BLaER1 (cell line): ENCODE measurements around the gene LCE1D.

Source experiments
- H3K27ac ChIP-seq: shearing (Covaris generic); formaldehyde crosslinking; 2 replicates; pipeline ENCODE4 v1.8.1; 2022
- H3K27me3 ChIP-seq: shearing (Covaris generic); formaldehyde crosslinking; 2 replicates; pipeline ENCODE4 v1.8.1; 2022
- H3K36me3 ChIP-seq: shearing (Covaris generic); formaldehyde crosslinking; 2 replicates; pipeline ENCODE4 v1.8.1; 2022
- H3K4me1 ChIP-seq: shearing (Covaris generic); formaldehyde crosslinking; 2 replicates; pipeline ENCODE4 v1.8.1; 2022
- H3K4me2 ChIP-seq: shearing (Covaris generic); formaldehyde crosslinking; 2 replicates; pipeline ENCODE4 v1.8.1; 2022
- H3K4me3 ChIP-seq: shearing (Covaris generic); formaldehyde crosslinking; 2 replicates; pipeline ENCODE4 v1.8.1; 2022
- H3K9ac ChIP-seq: shearing (Covaris generic); formaldehyde crosslinking; 2 replicates; pipeline ENCODE4 v1.8.1; 2022
- H3K9me3 ChIP-seq: shearing (Covaris generic); formaldehyde crosslinking; 2 replicates; pipeline ENCODE4 v1.8.1; 2022
- H4K20me1 ChIP-seq: shearing (Covaris generic); formaldehyde crosslinking; 2 replicates; pipeline ENCODE4 v1.8.1; 2022
- Cebpa-rat ChIP-seq: shearing (Covaris generic); IDR thresholded peaks from 2 replicates; pipeline ENCODE4 v1.8.1; 2022

LCE1D gene

GRCh38 chr1:152768847-152769533, 27.5 kb upstream of the LCE1D start:
- no peak overlapping the region for H3K27ac ChIP-seq
- no peak overlapping the region for H3K4me3 ChIP-seq
- no peaks in the 10 kb centered on the region for H3K36me3 ChIP-seq
- H3K27me3 ChIP-seq: no peaks in the 10 kb centered on the region
- H3K9me3 ChIP-seq: no peaks in the 10 kb centered on the region
- H3K9ac ChIP-seq: no peak overlapping the region
- no peaks in the 10 kb centered on the region for H3K4me1 ChIP-seq
- no peak for TF ChIP-seq Cebpa-rat
- H4K20me1 ChIP-seq: no peaks in the 10 kb centered on the region
- H3K4me2 ChIP-seq: no peak overlapping the region

GRCh38 chr1:152770411-152770810, 26.1 kb upstream of the LCE1D start:
- Histone ChIP-seq H3K27ac (no peak overlapping the region), H3K27me3 (no peaks in the 10 kb centered on the region), H3K9me3 (no peaks in the 10 kb centered on the region), H3K4me3 (no peak overlapping the region), H4K20me1 (no peaks in the 10 kb centered on the region), H3K36me3 (no peaks in the 10 kb centered on the region), H3K4me2 (no peak overlapping the region), H3K9ac (no peak overlapping the region), H3K4me1 (no peaks in the 10 kb centered on the region)
- TF ChIP-seq Cebpa-rat: no peak

- no peak within 1 kb of the TSS for H3K27ac ChIP-seq
- H3K4me3 ChIP-seq: no peak within 1 kb of the TSS
- H3K9me3 ChIP-seq: no peaks in the 10 kb centered on the region
Observed at GRCh38 chr1:152774875-152775274, 21.6 kb upstream of the LCE1D start, which contains the start of gene LCE1F. TSS of gene LCE1F (plus strand) at chr1:152775140. CDS start at chr1:152776372, 1,232 bp downstream.

DNA sequence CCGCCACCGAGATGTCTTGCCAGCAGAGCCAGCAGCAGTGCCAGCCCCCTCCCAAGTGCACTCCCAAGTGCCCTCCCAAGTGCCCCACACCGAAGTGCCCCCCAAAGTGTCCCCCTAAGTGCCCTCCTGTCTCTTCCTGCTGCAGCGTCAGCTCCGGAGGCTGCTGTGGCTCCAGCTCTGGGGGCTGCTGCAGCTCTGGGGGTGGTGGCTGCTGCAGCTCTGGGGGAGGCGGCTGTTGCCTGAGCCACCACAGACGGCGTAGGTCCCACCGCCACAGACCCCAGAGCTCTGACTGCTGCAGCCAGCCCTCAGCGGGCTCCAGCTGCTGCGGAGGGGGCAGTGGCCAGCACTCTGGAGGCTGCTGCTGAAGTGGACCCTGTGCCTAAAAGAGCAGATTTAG, 20.2 kb upstream of the LCE1D start:
- no peaks in the 10 kb centered on the region for H3K36me3 ChIP-seq
- no peaks in the 10 kb centered on the region for H3K9me3 ChIP-seq
- TF ChIP-seq Cebpa-rat: no peak
- H3K27ac ChIP-seq: no peak overlapping the region
- H3K27me3 ChIP-seq: no peaks in the 10 kb centered on the region
- no peaks in the 10 kb centered on the region for H3K4me1 ChIP-seq
- H3K4me3 ChIP-seq: no peak overlapping the region
- H4K20me1 ChIP-seq: no peaks in the 10 kb centered on the region
- no peak overlapping the region for H3K4me2 ChIP-seq
- H3K9ac ChIP-seq: no peak overlapping the region

More at GRCh38 chr1:152774875-152775274, 21.6 kb upstream of the LCE1D start, which contains the start of gene LCE1F:
- no peak for TF ChIP-seq Cebpa-rat
- no peaks in the 10 kb centered on the region for H3K27me3 ChIP-seq
- no peaks in the 10 kb centered on the region for H4K20me1 ChIP-seq
- H3K4me1 ChIP-seq: no peaks in the 10 kb centered on the region
- no peak within 1 kb of the TSS for H3K9ac ChIP-seq
- H3K36me3 ChIP-seq: no peaks in the 10 kb centered on the region
- H3K4me2 ChIP-seq: no peak within 1 kb of the TSS

GRCh38 chr1:152777510-152778137, 18.9 kb upstream of the LCE1D start:
- Histone ChIP-seq H4K20me1 (no peaks in the 10 kb centered on the region), H3K27ac (no peak overlapping the region), H3K9ac (no peak overlapping the region), H3K36me3 (no peaks in the 10 kb centered on the region), H3K4me2 (no peak overlapping the region), H3K27me3 (no peaks in the 10 kb centered on the region), H3K4me3 (no peak overlapping the region), H3K4me1 (no peaks in the 10 kb centered on the region), H3K9me3 (no peaks in the 10 kb centered on the region)
- no peak for TF ChIP-seq Cebpa-rat

DNA sequence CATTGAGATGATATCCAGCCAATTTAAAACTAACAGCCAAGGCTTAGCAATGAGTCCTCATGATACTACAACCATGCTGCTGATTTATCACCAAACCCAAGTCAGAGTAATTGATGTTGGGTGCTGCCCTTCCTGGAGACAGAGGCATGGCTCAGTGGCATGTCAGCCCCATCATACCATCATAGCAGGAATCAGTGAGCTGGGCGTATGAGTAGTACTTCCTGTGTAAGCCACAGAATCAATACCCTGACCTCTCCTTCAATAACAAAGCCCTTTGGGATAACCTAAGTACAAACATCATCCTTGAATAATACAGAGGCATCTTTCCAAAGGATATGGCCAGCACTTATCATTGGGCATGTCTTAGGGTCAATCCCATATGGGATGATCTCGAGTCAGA, 13.4 kb upstream of the LCE1D start:
- no peaks in the 10 kb centered on the region for H3K36me3 ChIP-seq
- no peak for TF ChIP-seq Cebpa-rat
- no peak overlapping the region for H3K4me2 ChIP-seq
- H3K9me3 ChIP-seq: no peaks in the 10 kb centered on the region
- H3K27ac ChIP-seq: no peak overlapping the region
- H3K27me3 ChIP-seq: no peaks in the 10 kb centered on the region
- no peak overlapping the region for H3K4me3 ChIP-seq
- H4K20me1 ChIP-seq: no peaks in the 10 kb centered on the region
- peaks cover 12% of the 10 kb centered on the region for H3K4me1 ChIP-seq
- H3K9ac ChIP-seq: no peak overlapping the region

DNA sequence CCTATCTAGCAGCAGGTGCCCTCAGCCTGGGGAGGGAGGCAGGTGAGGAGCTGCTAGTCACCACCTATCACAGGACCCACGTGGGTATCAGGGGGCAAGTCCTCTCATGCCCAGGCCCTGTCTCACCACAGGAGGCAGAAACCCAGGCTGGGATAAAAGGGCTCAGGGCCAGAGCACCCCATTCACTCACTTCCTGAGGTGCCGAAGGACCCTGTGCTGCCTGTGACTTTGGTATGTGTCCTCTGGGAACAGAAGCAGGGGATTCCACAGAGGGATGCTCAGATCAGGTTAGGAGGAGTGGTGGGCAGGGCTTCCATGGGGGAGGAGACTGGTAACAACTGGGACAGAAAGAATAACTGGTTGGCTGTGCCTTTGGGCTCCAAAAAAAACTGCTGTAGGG, 10.4 kb upstream of the LCE1D start, which contains the start of gene LCE1E:
Gene LCE1E (plus strand): TSS at position 181 of the 400 bp plus-strand sequence. CDS start 1,043 bp downstream, outside the sequence.
- Histone ChIP-seq H4K20me1 (no peaks in the 10 kb centered on the region), H3K9me3 (no peaks in the 10 kb centered on the region), H3K36me3 (no peaks in the 10 kb centered on the region), H3K27me3 (no peaks in the 10 kb centered on the region), H3K9ac (no peak within 1 kb of the TSS), H3K27ac (no peak within 1 kb of the TSS), H3K4me3 (no peak within 1 kb of the TSS), H3K4me2 (peak within 1 kb of the TSS; percentile 49), H3K4me1 (peaks cover 12% of the 10 kb centered on the region)
- no peak for TF ChIP-seq Cebpa-rat

DNA sequence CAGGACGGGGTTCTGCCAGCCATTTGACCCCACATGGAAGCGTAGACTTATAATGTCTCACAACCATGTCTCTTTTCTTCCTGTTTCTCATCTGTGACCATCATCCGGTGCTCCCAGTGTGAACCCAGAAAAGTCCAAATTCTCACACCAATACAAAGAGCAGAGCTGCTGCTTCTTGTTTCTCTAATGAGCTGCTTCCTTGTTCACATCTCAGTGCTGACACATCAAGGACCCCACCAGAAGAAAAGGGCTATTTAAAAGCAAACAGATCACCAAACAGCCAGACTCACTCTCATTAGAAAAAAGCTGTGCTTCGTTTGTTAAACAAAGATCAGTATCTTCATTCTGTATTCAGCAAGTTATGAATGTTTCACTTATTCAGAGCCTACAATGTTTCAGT, 835 bp upstream of the LCE1D start:
- TF ChIP-seq Cebpa-rat: no peak
- no peak overlapping the region for H3K27ac ChIP-seq
- no peak overlapping the region for H3K4me3 ChIP-seq
- H3K4me2 ChIP-seq: no peak overlapping the region
- no peak overlapping the region for H3K9ac ChIP-seq
- H3K9me3 ChIP-seq: no peaks in the 10 kb centered on the region
- no peaks in the 10 kb centered on the region for H3K36me3 ChIP-seq
- H3K27me3 ChIP-seq: no peaks in the 10 kb centered on the region
- H3K4me1 ChIP-seq: 0 out of 2 replicates have a peak, but pooled peaks cover 7% of the 10 kb centered on the region
- H4K20me1 ChIP-seq: no peaks in the 10 kb centered on the region

- no peak for TF ChIP-seq Cebpa-rat
- H3K4me3 ChIP-seq: no peak overlapping the region
- no peaks in the 10 kb centered on the region for H3K9me3 ChIP-seq
- H4K20me1 ChIP-seq: no peaks in the 10 kb centered on the region
- no peaks in the 10 kb centered on the region for H3K27me3 ChIP-seq
- H3K4me1 ChIP-seq: 0 out of 2 replicates have a peak, but pooled peaks cover 7% of the 10 kb centered on the region
- no peak overlapping the region for H3K4me2 ChIP-seq
- H3K27ac ChIP-seq: no peak overlapping the region
- no peak overlapping the region for H3K9ac ChIP-seq
- H3K36me3 ChIP-seq: no peaks in the 10 kb centered on the region
Observed at GRCh38 chr1:152801333-152801732, 4.8 kb downstream of the LCE1D start.

DNA sequence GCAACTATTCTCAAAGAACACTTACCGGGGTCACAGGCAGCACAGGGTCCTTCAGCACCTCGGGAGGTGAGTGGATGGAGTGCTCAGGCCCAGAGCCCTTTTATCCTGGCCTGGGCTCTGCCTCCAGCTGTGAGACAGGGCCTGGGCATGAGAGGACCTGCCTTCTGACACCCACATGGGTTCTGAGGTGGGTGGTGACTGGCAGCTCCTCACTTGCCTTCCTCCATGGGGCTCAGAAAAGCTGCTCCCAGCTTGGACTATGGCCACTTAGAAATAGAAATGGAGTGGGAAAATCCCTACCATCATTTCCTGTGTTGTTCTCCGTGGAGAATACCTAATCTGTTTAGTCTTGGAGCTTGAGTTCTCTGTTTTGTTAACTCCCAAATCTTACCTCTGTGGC, 10.1 kb downstream of the LCE1D start, which contains the start of gene LCE1C:
Gene LCE1C (minus strand): TSS at position 76 of the 400 bp plus-strand sequence. CDS start 1,173 bp downstream, outside the sequence.
- Histone ChIP-seq H4K20me1 (no peaks in the 10 kb centered on the region), H3K27me3 (no peaks in the 10 kb centered on the region), H3K27ac (no peak within 1 kb of the TSS), H3K9ac (no peak within 1 kb of the TSS), H3K4me3 (no peak within 1 kb of the TSS), H3K4me1 (no peaks in the 10 kb centered on the region), H3K36me3 (no peaks in the 10 kb centered on the region), H3K9me3 (no peaks in the 10 kb centered on the region), H3K4me2 (no peak within 1 kb of the TSS)
- TF ChIP-seq Cebpa-rat: no peak
